ENCODE results near the gene SPIRE1.

SPIRE1 gene

GRCh38 chr18:12608301-12608700, 49.6 kb downstream of the SPIRE1 start:
- no peak for DNase-seq (ENCODE audit: low read depth, low spot score)
- H3K4me3 ChIP-seq (ENCODE audit: low read length) = no peak overlapping the region

GRCh38 chr18:12606592-12607315, 51.2 kb downstream of the SPIRE1 start:
- H3K4me3 ChIP-seq (ENCODE audit: low read length) = no peak overlapping the region

GRCh38 chr18:12604445-12605007, 53.4 kb downstream of the SPIRE1 start:
- no peak overlapping the region for H3K4me3 ChIP-seq (ENCODE audit: low read length)
- DNase-seq (ENCODE audit: low read depth, low spot score) = no peak

More at GRCh38 chr18:12606592-12607315, 51.2 kb downstream of the SPIRE1 start:
- DNase-seq (ENCODE audit: low read depth, low spot score) = no peak

GRCh38 chr18:12599966-12600365, 57.9 kb downstream of the SPIRE1 start:
- peak; percentile 12 for DNase-seq (ENCODE audit: low read depth, low spot score)
- H3K4me3 ChIP-seq (ENCODE audit: low read length) = no peak overlapping the region

- no peak overlapping the region for H3K4me3 ChIP-seq (ENCODE audit: low read length)
- DNase-seq (ENCODE audit: low read depth, low spot score) = no peak
These were observed 58.4 kb downstream of the SPIRE1 start for GRCh38 chr18:12599543-12599942.

GRCh38 chr18:12598181-12598930, 59.6 kb downstream of the SPIRE1 start:
- no peak overlapping the region for H3K4me3 ChIP-seq (ENCODE audit: low read length)
- DNase-seq (ENCODE audit: low read depth, low spot score) = peak; percentile 41

GRCh38 chr18:12597760-12598159, 60.1 kb downstream of the SPIRE1 start:
- H3K4me3 ChIP-seq (ENCODE audit: low read length) = no peak overlapping the region
- DNase-seq (ENCODE audit: low read depth, low spot score) = no peak

- H3K4me3 ChIP-seq (ENCODE audit: low read length) = no peak overlapping the region
- DNase-seq (ENCODE audit: low read depth, low spot score) = no peak
These were observed 62.2 kb downstream of the SPIRE1 start for GRCh38 chr18:12595571-12596255.

- H3K4me3 ChIP-seq (ENCODE audit: low read length) = no peak overlapping the region
- no peak for DNase-seq (ENCODE audit: low read depth, low spot score)
These were observed 64.0 kb downstream of the SPIRE1 start for GRCh38 chr18:12593866-12594265.

- DNase-seq (ENCODE audit: low read depth, low spot score) = no peak
These were observed 65.2 kb downstream of the SPIRE1 start for GRCh38 chr18:12592597-12593127.

GRCh38 chr18:12589448-12589847, 68.5 kb downstream of the SPIRE1 start:
- H3K4me3 ChIP-seq (ENCODE audit: low read length) = no peak overlapping the region
- no peak for DNase-seq (ENCODE audit: low read depth, low spot score)

More at GRCh38 chr18:12592597-12593127, 65.2 kb downstream of the SPIRE1 start:
- H3K4me3 ChIP-seq (ENCODE audit: low read length) = no peak overlapping the region

GRCh38 chr18:12586956-12587355, 71.0 kb downstream of the SPIRE1 start:
- no peak overlapping the region for H3K4me3 ChIP-seq (ENCODE audit: low read length)
- DNase-seq (ENCODE audit: low read depth, low spot score) = no peak

- H3K4me3 ChIP-seq (ENCODE audit: low read length) = no peak overlapping the region
These were observed 72.7 kb downstream of the SPIRE1 start for GRCh38 chr18:12585218-12585617.

GRCh38 chr18:12580630-12581342, 77.1 kb downstream of the SPIRE1 start:
- no peak for DNase-seq (ENCODE audit: low read depth, low spot score)
- H3K4me3 ChIP-seq (ENCODE audit: low read length) = no peak overlapping the region

More at GRCh38 chr18:12585218-12585617, 72.7 kb downstream of the SPIRE1 start:
- no peak for DNase-seq (ENCODE audit: low read depth, low spot score)

- no peak overlapping the region for H3K4me3 ChIP-seq (ENCODE audit: low read length)
- no peak for DNase-seq (ENCODE audit: low read depth, low spot score)
These were observed 78.1 kb downstream of the SPIRE1 start for GRCh38 chr18:12579775-12580174.

- no peak overlapping the region for H3K4me3 ChIP-seq (ENCODE audit: low read length)
- DNase-seq (ENCODE audit: low read depth, low spot score) = no peak
These were observed 80.1 kb downstream of the SPIRE1 start for GRCh38 chr18:12577848-12578247.

- no peak for DNase-seq (ENCODE audit: low read depth, low spot score)
- H3K4me3 ChIP-seq (ENCODE audit: low read length) = no peak overlapping the region
These were observed 83.3 kb downstream of the SPIRE1 start for GRCh38 chr18:12574494-12575185.

- DNase-seq (ENCODE audit: low read depth, low spot score) = no peak
- no peak overlapping the region for H3K4me3 ChIP-seq (ENCODE audit: low read length)
These were observed 86.3 kb downstream of the SPIRE1 start for GRCh38 chr18:12571630-12572029.

Data from Jurkat, Clone E6-1 (cell line).